Cardiac fibroblast (primary cell): ENCODE results near the gene OR8A1.
"Not testable (repeated sequence)": the region's sequence is repeated elsewhere in the genome, so short reads cannot be mapped to it uniquely, and the experiment has no call there.

Source experiments
- DNase-seq, 2 donors: peaks; one replicate each; pipeline versions ENCODE4 v3.0.0 to v3.0.0-alpha.2; 2010; ENCODE audit warnings: low read depth in 2 of 2
- H3K4me3 ChIP-seq, 2 donors: replicated peaks in 1 of 2; 1 replicate in 1 of 2; 2 replicates in 1 of 2; pipeline ENCODE4 v1.5.1; 2011; ENCODE audit warnings: low read depth in 2 of 2, low read length in 2 of 2, mild to moderate bottlenecking in 2 of 2, moderate library complexity in 1 of 2
- TF ChIP-seq, protein P1 (sequence below): IDR thresholded peaks from one replicate; pipeline ENCODE4 v1.5.1; 2011; ENCODE audit warnings: low read depth, mild to moderate bottlenecking, low read length, inconsistent platforms

Gene OR8A1

DNA sequence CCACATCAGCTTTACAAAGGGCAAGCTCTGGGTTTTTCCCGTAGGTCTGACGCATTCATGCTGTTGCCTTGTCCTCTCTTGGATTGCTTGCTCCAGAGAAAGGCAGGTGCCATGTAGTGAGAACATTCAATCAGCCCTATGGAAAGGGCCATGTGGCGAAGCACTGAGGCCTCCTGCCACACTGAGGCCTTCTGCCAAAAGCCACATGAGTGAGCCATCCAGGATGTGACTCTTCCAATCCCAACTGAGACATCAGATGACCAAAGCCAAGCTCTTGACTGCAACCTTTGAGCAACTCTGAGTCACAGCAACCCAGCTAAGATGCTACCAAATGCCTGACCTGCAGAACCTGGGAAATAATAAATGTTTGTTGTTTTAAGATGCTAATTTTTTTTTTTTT lies 32.4 kb downstream of the OR8A1 start:
- TF ChIP-seq, protein P1, sequence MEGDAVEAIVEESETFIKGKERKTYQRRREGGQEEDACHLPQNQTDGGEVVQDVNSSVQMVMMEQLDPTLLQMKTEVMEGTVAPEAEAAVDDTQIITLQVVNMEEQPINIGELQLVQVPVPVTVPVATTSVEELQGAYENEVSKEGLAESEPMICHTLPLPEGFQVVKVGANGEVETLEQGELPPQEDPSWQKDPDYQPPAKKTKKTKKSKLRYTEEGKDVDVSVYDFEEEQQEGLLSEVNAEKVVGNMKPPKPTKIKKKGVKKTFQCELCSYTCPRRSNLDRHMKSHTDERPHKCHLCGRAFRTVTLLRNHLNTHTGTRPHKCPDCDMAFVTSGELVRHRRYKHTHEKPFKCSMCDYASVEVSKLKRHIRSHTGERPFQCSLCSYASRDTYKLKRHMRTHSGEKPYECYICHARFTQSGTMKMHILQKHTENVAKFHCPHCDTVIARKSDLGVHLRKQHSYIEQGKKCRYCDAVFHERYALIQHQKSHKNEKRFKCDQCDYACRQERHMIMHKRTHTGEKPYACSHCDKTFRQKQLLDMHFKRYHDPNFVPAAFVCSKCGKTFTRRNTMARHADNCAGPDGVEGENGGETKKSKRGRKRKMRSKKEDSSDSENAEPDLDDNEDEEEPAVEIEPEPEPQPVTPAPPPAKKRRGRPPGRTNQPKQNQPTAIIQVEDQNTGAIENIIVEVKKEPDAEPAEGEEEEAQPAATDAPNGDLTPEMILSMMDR, result no peak
- DNase-seq, result peak in 1 of 2 donors; percentile 80
- H3K4me3 ChIP-seq, result no peak overlapping the region

DNA sequence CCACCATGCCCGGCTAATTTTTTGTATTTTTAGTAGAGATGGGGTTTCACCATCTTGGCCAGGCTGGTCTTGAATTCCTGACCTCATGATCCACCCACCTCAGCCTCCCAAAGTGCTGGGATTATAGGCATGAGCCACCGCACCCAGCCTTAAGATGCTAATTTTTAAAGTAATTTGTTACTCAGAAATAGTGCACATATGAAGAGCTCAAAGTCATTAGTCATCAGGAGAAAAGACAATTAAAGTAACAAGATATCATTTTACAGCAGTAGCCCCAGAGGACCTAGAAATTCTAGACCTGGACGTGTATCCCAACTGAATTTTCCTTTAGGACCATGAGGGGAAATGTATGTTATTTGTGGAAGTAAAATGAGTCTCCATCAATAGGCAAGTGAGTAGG lies 32.9 kb downstream of the OR8A1 start:
- DNase-seq, result peak in 1 of 2 donors; percentile 7
- not testable (repeated sequence) for H3K4me3 ChIP-seq

- TF ChIP-seq, protein P1, result no peak
- no peak overlapping the region for H3K4me3 ChIP-seq
- DNase-seq, result no peak
Measured at GRCh38 chr11:124605719-124606118, 35.9 kb downstream of the OR8A1 start.

DNA sequence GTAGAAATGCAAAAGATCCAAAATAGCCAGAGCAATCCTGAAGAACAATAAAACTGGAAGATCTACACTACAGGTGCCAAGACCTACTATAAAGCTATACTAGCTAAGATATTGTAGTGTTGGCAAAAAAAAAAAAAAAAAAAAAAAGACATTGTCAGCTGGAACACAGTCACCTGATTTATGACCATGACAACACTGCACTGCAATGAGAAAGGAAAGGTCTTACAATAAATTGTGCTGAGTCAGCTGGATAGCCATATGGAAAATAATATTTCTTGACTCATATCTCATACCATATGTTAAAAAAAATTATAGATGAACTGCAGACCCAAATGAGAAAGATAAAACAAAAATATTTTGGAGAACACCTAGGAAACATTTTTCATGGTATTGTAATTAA lies 38.4 kb downstream of the OR8A1 start:
- TF ChIP-seq, protein P1, result no peak
- no peak for DNase-seq
- no peak overlapping the region for H3K4me3 ChIP-seq

DNA sequence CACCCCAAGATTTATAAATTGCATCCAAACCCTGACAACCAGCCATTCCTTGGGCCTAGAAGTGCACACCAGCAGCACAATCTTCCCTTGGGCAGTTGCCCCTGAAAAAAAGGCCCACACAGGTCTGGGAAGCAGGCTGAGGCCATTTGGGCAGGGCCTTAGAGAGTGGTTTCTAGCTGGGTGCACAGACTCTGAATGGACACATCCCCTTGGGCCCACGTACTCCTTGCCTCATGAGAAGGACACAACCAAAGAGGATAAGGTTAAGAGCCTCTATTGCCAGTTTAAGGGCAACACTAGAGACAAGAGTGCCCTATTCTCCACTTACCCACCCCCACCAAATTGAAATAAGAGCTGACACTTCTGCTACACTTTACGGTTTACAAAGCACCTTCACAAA lies 40.5 kb downstream of the OR8A1 start:
- no peak overlapping the region for H3K4me3 ChIP-seq
- TF ChIP-seq, protein P1, result no peak
- no peak for DNase-seq

DNA sequence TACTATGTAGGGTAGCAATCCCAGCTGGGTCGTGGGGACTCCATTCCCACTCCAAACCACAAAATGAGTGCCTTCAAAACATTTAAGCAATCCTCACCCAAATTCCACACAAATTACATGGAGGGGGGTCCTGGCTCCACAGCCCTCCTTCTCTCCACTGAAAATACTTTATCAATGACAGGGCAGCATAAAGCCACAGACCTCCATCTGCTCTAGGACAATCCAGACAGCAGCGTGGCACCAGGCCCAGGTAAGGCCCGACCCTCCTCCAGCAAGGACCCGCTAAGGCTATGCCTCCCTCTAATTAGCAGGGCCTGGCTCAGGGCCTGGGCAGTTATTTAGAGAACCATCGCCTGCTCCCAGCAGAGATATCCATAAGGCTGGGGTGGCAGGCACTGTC lies 41.3 kb downstream of the OR8A1 start, which contains the start of gene PANX3:
Gene PANX3, plus strand, starts transcription at position 365 of the 400 bp plus-strand sequence. CDS start 129 bp downstream, outside the sequence.
- TF ChIP-seq, protein P1, result no peak
- no peak within 1 kb of the TSS for H3K4me3 ChIP-seq
- no peak for DNase-seq

GRCh38 chr11:124612045-124612444 lies 42.2 kb downstream of the OR8A1 start:
- TF ChIP-seq, protein P1, result no peak
- no peak for DNase-seq
- H3K4me3 ChIP-seq, result no peak overlapping the region
